ENCODE data around the gene KNDC1.

- TF ChIP-seq EZH2 (IDR thresholded peaks at IDR 0.05): no peak
- no peak for TF ChIP-seq POLR2AphosphoS5 (IDR thresholded peaks at IDR 0.05; ENCODE audit: borderline replicate concordance, low read depth, low read length)
Observed at GRCh38 chr10:133254421-133255120, 94.6 kb downstream of the KNDC1 start.

Data from SK-N-MC (cell line).